OCI-LY7 (cell line): ENCODE data around the gene CAMK2B. TPM values are rescaled to one million over a fixed set of nuclear protein-coding genes. Genes with fewer than 3 reads are reported as not detected.

Experiments used
- BruUV-seq: library from RNA; stranded (reverse); fragments of 400-500 nt; replicated peaks from 2 replicates; lab custom pipeline; 2021; lab: Mats Ljungman, UMichigan
- CTCF ChIA-PET: fragments of 300-600 bp; sonication (Branson Sonifier 250); formaldehyde crosslinking; loops from one replicate; lab custom pipeline; 2022; ENCODE audit warnings: antibody characterized with exemption; ENCODE audit not compliant: unreplicated experiment; lab: Charles Lee
- POLR2A ChIA-PET: fragments of 300-600 bp; sonication (Branson Sonifier 250); formaldehyde crosslinking; loops from one replicate; lab custom pipeline; 2022; ENCODE audit warnings: antibody characterized with exemption; lab: Charles Lee
- DNase-seq: peaks from one replicate; pipeline ENCODE4 v3.0.0-alpha.2; 2015; ENCODE audit warnings: low spot score
- H2AFZ ChIP-seq: fragments of 200-600 bp; sonication (generic), shearing (Covaris generic); 2 replicates; pipeline ENCODE4 v1.6.1; 2014; ENCODE audit warnings: mild to moderate bottlenecking, antibody characterized with exemption, low read length, moderate library complexity
- H3K27ac ChIP-seq: fragments of 200-600 bp; sonication (generic); 2 replicates; pipeline ENCODE4 v1.5.1; 2014; ENCODE audit warnings: mixed run types, low read depth, mild to moderate bottlenecking, moderate library complexity, low read length, inconsistent platforms; ENCODE audit not compliant: poor library complexity, severe bottlenecking
- H3K36me3 ChIP-seq: fragments of 200-600 bp; sonication (generic); 2 replicates; pipeline ENCODE4 v1.6.1; 2014; ENCODE audit warnings: mild to moderate bottlenecking, antibody characterized with exemption, low read length, moderate library complexity, mixed read lengths; ENCODE audit not compliant: insufficient read depth
- H3K4me1 ChIP-seq: fragments of 200-600 bp; sonication (generic); 2 replicates; pipeline ENCODE4 v1.5.1; 2014; ENCODE audit warnings: mild to moderate bottlenecking, low read length; ENCODE audit not compliant: insufficient read depth, poor library complexity, severe bottlenecking
- H3K4me2 ChIP-seq: fragments of 200-600 bp; sonication (generic); 2 replicates; pipeline ENCODE4 v1.6.1; 2014; ENCODE audit warnings: mild to moderate bottlenecking, low read length
- H3K4me3 ChIP-seq: fragments of 200-600 bp; sonication (generic); 2 replicates; pipeline ENCODE4 v1.5.1; 2014; ENCODE audit warnings: mild to moderate bottlenecking, low read depth, low read length; ENCODE audit not compliant: poor library complexity, severe bottlenecking
- H3K79me2 ChIP-seq: fragments of 200-600 bp; sonication (generic); 2 replicates; pipeline ENCODE4 v1.6.1; 2016; ENCODE audit warnings: low read depth, mild to moderate bottlenecking, low read length, moderate library complexity, mixed read lengths; ENCODE audit not compliant: insufficient read depth
- H3K9me2 ChIP-seq: fragments of 200-600 bp; sonication (generic); 2 replicates; pipeline ENCODE4 v1.6.1; 2016; ENCODE audit warnings: mild to moderate bottlenecking, low read length, mixed read lengths; ENCODE audit not compliant: insufficient read depth
- H3K9me3 ChIP-seq: fragments of 200-600 bp; sonication (generic); 2 replicates; pipeline ENCODE4 v1.6.1; 2014; ENCODE audit warnings: mild to moderate bottlenecking, mixed run types, low read length, mixed read lengths
- H4K20me1 ChIP-seq: fragments of 200-600 bp; sonication (generic); 2 replicates; pipeline ENCODE4 v1.6.1; 2014; ENCODE audit warnings: mild to moderate bottlenecking, antibody characterized with exemption, low read length, moderate library complexity, mixed read lengths; ENCODE audit not compliant: insufficient read depth
- CTCF ChIP-seq: fragments of 200-600 bp; sonication (generic); conservative IDR thresholded peaks from 2 replicates; pipeline ENCODE4 v1.5.1; 2014; ENCODE audit warnings: mild to moderate bottlenecking, antibody characterized with exemption, low read length, moderate library complexity, mixed read lengths
- EZH2phosphoT487 ChIP-seq: fragments of 200-600 bp; sonication (generic); IDR thresholded peaks from 2 replicates; pipeline ENCODE4 v1.6.1; 2018; ENCODE audit warnings: low read depth, borderline replicate concordance, mild to moderate bottlenecking, mixed run types, antibody characterized with exemption, low read length, moderate library complexity, mixed read lengths
- intact Hi-C: fragments of 100-400 bp; cut with micrococcal nuclease; formaldehyde crosslinking; loops from one replicate; pipeline ENCODE4 v1.10.0; 2022; ENCODE audit not compliant: unreplicated experiment
- total RNA-seq, 2 experiments: library from RNA; depleted of rRNA in 1 of 2; stranded (reverse); fragments of >200 nt in 1 of 2; shearing (Covaris generic) in 1 of 2; gene quantifications; 2 replicates each; pipeline ENCODE4 v1.2.3, GENCODE V29; 2014 to 2022

CAMK2B gene
- total RNA-seq, 2 experiments from 2014 or later, result 0.66 to 1.1 TPM

- TF ChIP-seq EZH2phosphoT487 (no peak), CTCF (no peak)
- Histone ChIP-seq H3K9me3 (no peaks in the 10 kb centered on the region), H3K27ac (no peak overlapping the region), H3K9me2 (no peaks in the 10 kb centered on the region), H3K4me2 (no peak overlapping the region), H3K4me3 (no peak overlapping the region), H3K4me1 (no peaks in the 10 kb centered on the region), H2AFZ (no peak overlapping the region), H3K36me3 (no peaks in the 10 kb centered on the region), H4K20me1 (no peaks in the 10 kb centered on the region), H3K79me2 (no peaks in the 10 kb centered on the region)
- POLR2A ChIA-PET, result no interaction called here
- CTCF ChIA-PET, result no interaction called here
- BruUV-seq, result no TSS peak
- no peak for DNase-seq
- intact Hi-C loops, result no loop called here
Observed at GRCh38 chr7:44227911-44228310, 97.5 kb downstream of the CAMK2B start.

GRCh38 chr7:44226396-44226753 lies 99.0 kb downstream of the CAMK2B start:
- ChIA-PET POLR2A (no interaction called here), CTCF (no interaction called here)
- H3K36me3 ChIP-seq, result no peaks in the 10 kb centered on the region
- H4K20me1 ChIP-seq, result no peaks in the 10 kb centered on the region
- intact Hi-C loops, result no loop called here
- H3K79me2 ChIP-seq, result no peaks in the 10 kb centered on the region
- TF ChIP-seq CTCF (no peak), EZH2phosphoT487 (no peak)
- H3K4me1 ChIP-seq, result no peaks in the 10 kb centered on the region
- H3K9me2 ChIP-seq, result no peaks in the 10 kb centered on the region
- H3K4me3 ChIP-seq, result no peak overlapping the region
- H3K4me2 ChIP-seq, result no peak overlapping the region
- no peak overlapping the region for H2AFZ ChIP-seq
- no peak overlapping the region for H3K27ac ChIP-seq
- H3K9me3 ChIP-seq, result no peaks in the 10 kb centered on the region
- BruUV-seq, result no TSS peak
- no peak for DNase-seq

GRCh38 chr7:44225566-44226395 lies 99.6 kb downstream of the CAMK2B start:
- Histone ChIP-seq H3K79me2 (no peaks in the 10 kb centered on the region), H3K4me1 (no peaks in the 10 kb centered on the region), H2AFZ (no peak overlapping the region), H3K36me3 (no peaks in the 10 kb centered on the region), H4K20me1 (no peaks in the 10 kb centered on the region), H3K4me2 (no peak overlapping the region), H3K4me3 (no peak overlapping the region), H3K9me2 (no peaks in the 10 kb centered on the region), H3K9me3 (no peaks in the 10 kb centered on the region), H3K27ac (no peak overlapping the region)
- intact Hi-C loops, result no loop called here
- no peak for DNase-seq
- POLR2A ChIA-PET, result no interaction called here
- CTCF ChIA-PET, result no interaction called here
- no TSS peak for BruUV-seq
- no peak for TF ChIP-seq CTCF
